ENCODE measurements around the gene PPIB. TPM values are rescaled to one million over a fixed set of nuclear protein-coding genes. Genes with fewer than 3 reads are reported as not detected.

Gene PPIB
- total and polyA plus RNA-seq, 9 of the 15 experiments (the other 6 are each of a cell fraction or from before 2014, with no cell fraction given) = 306 to 746 (median 439) TPM

DNA sequence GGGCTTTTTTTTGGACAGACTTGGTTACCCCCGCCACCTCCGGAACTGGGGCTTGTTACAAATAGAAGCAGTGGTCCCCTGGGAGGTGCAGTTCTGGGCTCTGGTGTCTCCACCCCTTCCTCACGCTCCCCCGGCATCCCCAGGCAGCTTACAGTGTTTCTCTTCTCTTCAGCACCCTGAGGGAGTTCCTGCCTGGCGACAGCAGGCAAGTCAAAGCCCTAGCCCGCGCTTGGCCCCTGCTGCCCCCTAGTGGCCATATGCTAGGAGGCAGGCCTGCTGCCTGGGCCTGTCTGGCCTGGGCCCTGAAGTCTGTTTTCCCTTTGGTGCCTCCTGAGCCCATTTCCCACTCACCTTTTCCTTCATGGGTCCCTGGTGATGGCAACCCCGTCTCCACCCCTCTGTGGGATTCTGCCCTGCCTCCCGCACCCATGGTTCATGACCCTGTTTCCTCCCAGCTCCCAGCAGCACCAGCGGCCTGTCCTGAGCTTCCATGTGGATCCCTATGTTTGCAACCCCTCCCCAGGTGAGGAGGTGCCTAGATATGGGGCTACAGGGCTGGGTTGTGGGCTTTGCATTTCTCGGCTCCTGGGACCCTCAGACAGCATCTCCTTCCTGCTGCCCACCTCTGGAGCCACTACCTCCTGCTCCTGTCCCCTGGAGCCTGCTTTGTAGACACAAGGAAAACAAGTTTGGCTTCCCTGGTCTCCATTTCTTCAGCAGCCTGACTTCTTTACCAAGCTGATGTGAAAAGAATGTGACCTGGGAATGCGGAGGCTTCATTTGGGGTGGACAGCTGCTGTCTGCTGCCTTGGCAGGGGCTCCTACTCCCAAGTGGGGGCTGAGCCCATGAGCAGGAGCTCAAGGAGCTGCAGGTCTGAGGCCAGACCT, 9.1 kb downstream of the PPIB start (continued):
- TF ChIP-seq ZNF407 (IDR thresholded peaks at IDR 0.05; ENCODE audit: low read depth) = no peak
- TF ChIP-seq NFATC3 (IDR thresholded peaks at IDR 0.05) = no peak
- TF ChIP-seq CC2D1A (IDR thresholded peaks at IDR 0.05) = peak; percentile 47; the same call in 1 of the 2 replicates
- TF ChIP-seq NR4A1 (CRISPR knock-in tag; IDR thresholded peaks at IDR 0.05) = no peak
- TF ChIP-seq NR4A1 (tag; IDR thresholded peaks at IDR 0.05) = no peak
- TF ChIP-seq, protein P1, sequence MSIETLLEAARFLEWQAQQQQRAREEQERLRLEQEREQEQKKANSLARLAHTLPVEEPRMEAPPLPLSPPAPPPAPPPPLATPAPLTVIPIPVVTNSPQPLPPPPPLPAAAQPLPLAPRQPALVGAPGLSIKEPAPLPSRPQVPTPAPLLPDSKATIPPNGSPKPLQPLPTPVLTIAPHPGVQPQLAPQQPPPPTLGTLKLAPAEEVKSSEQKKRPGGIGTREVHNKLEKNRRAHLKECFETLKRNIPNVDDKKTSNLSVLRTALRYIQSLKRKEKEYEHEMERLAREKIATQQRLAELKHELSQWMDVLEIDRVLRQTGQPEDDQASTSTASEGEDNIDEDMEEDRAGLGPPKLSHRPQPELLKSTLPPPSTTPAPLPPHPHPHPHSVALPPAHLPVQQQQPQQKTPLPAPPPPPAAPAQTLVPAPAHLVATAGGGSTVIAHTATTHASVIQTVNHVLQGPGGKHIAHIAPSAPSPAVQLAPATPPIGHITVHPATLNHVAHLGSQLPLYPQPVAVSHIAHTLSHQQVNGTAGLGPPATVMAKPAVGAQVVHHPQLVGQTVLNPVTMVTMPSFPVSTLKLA (conservative IDR thresholded peaks at IDR 0.05) = 0 out of 4 replicates have a peak, but pooled peaks of 1 of the 2 experiments have one; percentile 17
- TF ChIP-seq POLR2AphosphoS2 (IDR thresholded peaks at IDR 0.05; ENCODE audit: low read length) = peak; percentile 91; the same call in 1 of the 2 replicates
- peak; percentile 37 for TF ChIP-seq KDM5B (IDR thresholded peaks at IDR 0.05; ENCODE audit: insufficient replicate concordance, low read depth, low read length)
- no peak for TF ChIP-seq KLF1 (tag; IDR thresholded peaks at IDR 0.05)
- TF ChIP-seq MYC (IDR thresholded peaks at IDR 0.05; ENCODE audit: low read depth, low read length) = 0 out of 2 replicates have a peak, but pooled peaks have one; percentile 26
- TF ChIP-seq MYC (CRISPR knock-in tag; IDR thresholded peaks at IDR 0.05; ENCODE audit: borderline replicate concordance, low read depth) = no peak
- TF ChIP-seq NFRKB (IDR thresholded peaks at IDR 0.05; ENCODE audit: low read depth) = no peak
- TF ChIP-seq SMC3 (conservative IDR thresholded peaks at IDR 0.05; ENCODE audit: insufficient read depth, low read depth, low read length) = peak; percentile 83
- TF ChIP-seq ZNF347 (CRISPR knock-in tag; IDR thresholded peaks at IDR 0.05; ENCODE audit: low read depth) = no peak
- TF ChIP-seq WHSC1 (IDR thresholded peaks at IDR 0.05; ENCODE audit: low read length) = no peak
- TF ChIP-seq, protein P2, sequence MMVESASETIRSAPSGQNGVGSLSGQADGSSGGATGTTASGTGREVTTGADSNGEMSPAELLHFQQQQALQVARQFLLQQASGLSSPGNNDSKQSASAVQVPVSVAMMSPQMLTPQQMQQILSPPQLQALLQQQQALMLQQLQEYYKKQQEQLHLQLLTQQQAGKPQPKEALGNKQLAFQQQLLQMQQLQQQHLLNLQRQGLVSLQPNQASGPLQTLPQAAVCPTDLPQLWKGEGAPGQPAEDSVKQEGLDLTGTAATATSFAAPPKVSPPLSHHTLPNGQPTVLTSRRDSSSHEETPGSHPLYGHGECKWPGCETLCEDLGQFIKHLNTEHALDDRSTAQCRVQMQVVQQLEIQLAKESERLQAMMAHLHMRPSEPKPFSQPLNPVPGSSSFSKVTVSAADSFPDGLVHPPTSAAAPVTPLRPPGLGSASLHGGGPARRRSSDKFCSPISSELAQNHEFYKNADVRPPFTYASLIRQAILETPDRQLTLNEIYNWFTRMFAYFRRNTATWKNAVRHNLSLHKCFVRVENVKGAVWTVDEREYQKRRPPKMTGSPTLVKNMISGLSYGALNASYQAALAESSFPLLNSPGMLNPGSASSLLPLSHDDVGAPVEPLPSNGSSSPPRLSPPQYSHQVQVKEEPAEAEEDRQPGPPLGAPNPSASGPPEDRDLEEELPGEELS (CRISPR knock-in tag; IDR thresholded peaks at IDR 0.05; ENCODE audit: borderline replicate concordance) = 0 out of 2 replicates have a peak, but pooled peaks have one; percentile 29

Data from K562 (cell line).